Neural cell (in vitro differentiated cells): ENCODE data around the gene RPS6KC1. TPM values are rescaled to one million over a fixed set of nuclear protein-coding genes. Genes with fewer than 3 reads are reported as not detected.

ENCODE experiments used
- H2AFZ ChIP-seq: fragments of 200-600, 300-800 bp; sonication (generic), shearing (Covaris generic); 2 replicates; pipeline ENCODE4 v1.6.0; 2014; ENCODE audit warnings: low read depth, mild to moderate bottlenecking, antibody characterized with exemption, low read length, moderate library complexity
- H3F3A ChIP-seq: fragments of 200-600 bp; shearing (Covaris generic); 2 replicates; pipeline ENCODE4 v1.6.1; 2016; ENCODE audit warnings: mild to moderate bottlenecking, moderate library complexity, mixed read lengths, antibody characterized with exemption, low read length; ENCODE audit not compliant: insufficient read depth, poor library complexity, severe bottlenecking
- H3K27ac ChIP-seq: fragments of 200-600, 300-800 bp; sonication (generic), shearing (Covaris generic); 2 replicates; pipeline ENCODE4 v1.5.1; 2014; ENCODE audit warnings: mild to moderate bottlenecking, low read length, moderate library complexity
- H3K27me3 ChIP-seq: fragments of 300-800, 200-600 bp; sonication (generic), shearing (Covaris generic); 2 replicates; pipeline ENCODE4 v1.6.0; 2014; ENCODE audit warnings: mild to moderate bottlenecking, low read depth, low read length, moderate library complexity; ENCODE audit not compliant: insufficient read depth
- H3K36me3 ChIP-seq: fragments of 300-800, 200-600 bp; sonication (generic), shearing (Covaris generic); 2 replicates; pipeline ENCODE4 v1.5.1; 2014; ENCODE audit warnings: mild to moderate bottlenecking, antibody characterized with exemption, low read length, moderate library complexity; ENCODE audit not compliant: insufficient read depth
- H3K4me2 ChIP-seq: fragments of 300-800, 200-600 bp; sonication (generic), shearing (Covaris generic); 2 replicates; pipeline ENCODE4 v1.6.0; 2014; ENCODE audit warnings: mild to moderate bottlenecking, low read length
- H3K4me3 ChIP-seq: fragments of 300-800, 200-600 bp; sonication (generic), shearing (Covaris generic); 2 replicates; pipeline ENCODE4 v1.5.1; 2014; ENCODE audit warnings: mild to moderate bottlenecking, low read length, moderate library complexity
- H3K79me2 ChIP-seq: fragments of 200-600 bp; shearing (Covaris generic); replicated peaks from 2 replicates; pipeline ENCODE4 v1.6.0; 2014; ENCODE audit warnings: mild to moderate bottlenecking, low read length, moderate library complexity; ENCODE audit not compliant: insufficient read depth
- H3K9ac ChIP-seq: fragments of 300-800, 200-600 bp; sonication (generic), shearing (Covaris generic); 2 replicates; pipeline ENCODE4 v1.6.1; 2016; ENCODE audit warnings: mild to moderate bottlenecking, low read length, mixed read lengths
- H3K9me2 ChIP-seq: fragments of 200-600 bp; shearing (Covaris generic); 2 replicates; pipeline ENCODE4 v1.6.1; 2016; ENCODE audit warnings: mild to moderate bottlenecking, low read length, mixed read lengths; ENCODE audit not compliant: insufficient read depth
- H3K9me3 ChIP-seq: fragments of 200-600, 300-800 bp; sonication (generic), shearing (Covaris generic); 2 replicates; pipeline ENCODE4 v1.6.1; 2016; ENCODE audit warnings: mild to moderate bottlenecking, mixed run types, low read length, moderate library complexity, mixed read lengths
- H4K20me1 ChIP-seq: fragments of 200-600 bp; shearing (Covaris generic); 2 replicates; pipeline ENCODE4 v1.6.1; 2016; ENCODE audit warnings: mild to moderate bottlenecking, mixed run types; ENCODE audit not compliant: insufficient read depth
- EP300 ChIP-seq: fragments of 450-650 bp; conservative IDR thresholded peaks from 2 replicates; pipeline ENCODE4 v1.6.1; 2014; ENCODE audit warnings: antibody characterized with exemption, mild to moderate bottlenecking, moderate library complexity; ENCODE audit not compliant: poor library complexity, severe bottlenecking
- EZH2 ChIP-seq: fragments of 200-600, 300-800 bp; shearing (Covaris generic), sonication (generic); IDR thresholded peaks from 2 replicates; pipeline ENCODE4 v1.6.1; 2014; ENCODE audit warnings: antibody characterized with exemption, low read length, borderline replicate concordance, mild to moderate bottlenecking; ENCODE audit not compliant: insufficient read depth, poor library complexity, severe bottlenecking
- MXI1 ChIP-seq: fragments of 450-650 bp; conservative IDR thresholded peaks from 2 replicates; pipeline ENCODE4 v1.6.1; 2014; ENCODE audit warnings: antibody characterized with exemption, mild to moderate bottlenecking; ENCODE audit not compliant: poor library complexity, severe bottlenecking
- POLR2AphosphoS5 ChIP-seq: IDR thresholded peaks from 2 replicates; pipeline ENCODE4 v1.6.1; 2012
- RAD21 ChIP-seq: fragments of 450-650 bp; conservative IDR thresholded peaks from 2 replicates; pipeline ENCODE4 v1.6.1; 2014; ENCODE audit warnings: antibody characterized with exemption, mild to moderate bottlenecking, moderate library complexity
- SMC3 ChIP-seq: fragments of 450-650 bp; conservative IDR thresholded peaks from 2 replicates; pipeline ENCODE4 v1.6.1; 2014; ENCODE audit warnings: antibody characterized with exemption, mild to moderate bottlenecking, moderate library complexity; ENCODE audit not compliant: poor library complexity
- TAF1 ChIP-seq: IDR thresholded peaks from 2 replicates; pipeline ENCODE4 v1.6.1; 2012; ENCODE audit warnings: low read depth
- polyA plus RNA-seq: library from polyadenylated mRNA; depleted of rRNA; stranded (reverse); fragments of >200 nt; gene quantifications from 2 replicates; pipeline ENCODE4 v1.2.3, GENCODE V29; 2014
- TF ChIP-seq, protein P1 (sequence below): IDR thresholded peaks from 2 replicates; pipeline ENCODE4 v1.6.1; 2012; ENCODE audit warnings: borderline replicate concordance
- TF ChIP-seq, protein P2 (sequence below): fragments of 450-650 bp; IDR thresholded peaks from 2 replicates; pipeline ENCODE4 v1.5.1; 2014; ENCODE audit warnings: antibody characterized with exemption, mild to moderate bottlenecking, moderate library complexity; ENCODE audit not compliant: poor library complexity, severe bottlenecking

The RPS6KC1 gene
- polyA plus RNA-seq, 1 donor from 2014 or later = 28.1 TPM

DNA sequence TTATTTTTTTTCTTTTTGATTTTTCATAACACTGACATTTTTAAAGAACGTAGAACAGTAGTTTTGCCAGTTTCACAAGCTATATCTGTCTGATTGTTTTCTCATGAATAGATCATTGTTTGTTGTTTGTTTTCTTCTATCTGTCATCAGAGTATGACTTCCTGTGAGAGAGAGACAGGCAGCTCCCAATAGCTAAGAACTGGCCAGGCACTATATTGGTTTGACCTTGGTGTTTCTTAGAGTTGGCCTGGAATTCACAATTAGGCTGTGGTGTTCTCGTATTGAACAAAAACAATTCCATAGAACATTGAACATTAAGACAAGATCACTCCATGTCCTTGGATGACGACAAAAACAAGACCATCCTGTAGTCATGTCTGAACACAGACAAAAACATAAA lies 43.4 kb downstream of the RPS6KC1 start:
- Histone ChIP-seq H3K36me3 (no peaks in the 10 kb centered on the region), H3K4me2 (no peak overlapping the region), H3K27me3 (no peaks in the 10 kb centered on the region), H3K9ac (no peak overlapping the region), H3K9me3 (no peaks in the 10 kb centered on the region), H3K9me2 (no peaks in the 10 kb centered on the region), H2AFZ (no peak overlapping the region), H4K20me1 (no peaks in the 10 kb centered on the region), H3K27ac (no peak overlapping the region), H3K79me2 (no peaks in the 10 kb centered on the region), H3K4me3 (no peak overlapping the region), H3F3A (no peaks in the 10 kb centered on the region)
- no peak for TF ChIP-seq MXI1
- TF ChIP-seq EZH2 = no peak
- TF ChIP-seq EP300 = no peak
- TF ChIP-seq RAD21 = no peak
- TF ChIP-seq, protein P1, sequence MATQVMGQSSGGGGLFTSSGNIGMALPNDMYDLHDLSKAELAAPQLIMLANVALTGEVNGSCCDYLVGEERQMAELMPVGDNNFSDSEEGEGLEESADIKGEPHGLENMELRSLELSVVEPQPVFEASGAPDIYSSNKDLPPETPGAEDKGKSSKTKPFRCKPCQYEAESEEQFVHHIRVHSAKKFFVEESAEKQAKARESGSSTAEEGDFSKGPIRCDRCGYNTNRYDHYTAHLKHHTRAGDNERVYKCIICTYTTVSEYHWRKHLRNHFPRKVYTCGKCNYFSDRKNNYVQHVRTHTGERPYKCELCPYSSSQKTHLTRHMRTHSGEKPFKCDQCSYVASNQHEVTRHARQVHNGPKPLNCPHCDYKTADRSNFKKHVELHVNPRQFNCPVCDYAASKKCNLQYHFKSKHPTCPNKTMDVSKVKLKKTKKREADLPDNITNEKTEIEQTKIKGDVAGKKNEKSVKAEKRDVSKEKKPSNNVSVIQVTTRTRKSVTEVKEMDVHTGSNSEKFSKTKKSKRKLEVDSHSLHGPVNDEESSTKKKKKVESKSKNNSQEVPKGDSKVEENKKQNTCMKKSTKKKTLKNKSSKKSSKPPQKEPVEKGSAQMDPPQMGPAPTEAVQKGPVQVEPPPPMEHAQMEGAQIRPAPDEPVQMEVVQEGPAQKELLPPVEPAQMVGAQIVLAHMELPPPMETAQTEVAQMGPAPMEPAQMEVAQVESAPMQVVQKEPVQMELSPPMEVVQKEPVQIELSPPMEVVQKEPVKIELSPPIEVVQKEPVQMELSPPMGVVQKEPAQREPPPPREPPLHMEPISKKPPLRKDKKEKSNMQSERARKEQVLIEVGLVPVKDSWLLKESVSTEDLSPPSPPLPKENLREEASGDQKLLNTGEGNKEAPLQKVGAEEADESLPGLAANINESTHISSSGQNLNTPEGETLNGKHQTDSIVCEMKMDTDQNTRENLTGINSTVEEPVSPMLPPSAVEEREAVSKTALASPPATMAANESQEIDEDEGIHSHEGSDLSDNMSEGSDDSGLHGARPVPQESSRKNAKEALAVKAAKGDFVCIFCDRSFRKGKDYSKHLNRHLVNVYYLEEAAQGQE = no peak
- no peak for TF ChIP-seq TAF1
- TF ChIP-seq, protein P2, sequence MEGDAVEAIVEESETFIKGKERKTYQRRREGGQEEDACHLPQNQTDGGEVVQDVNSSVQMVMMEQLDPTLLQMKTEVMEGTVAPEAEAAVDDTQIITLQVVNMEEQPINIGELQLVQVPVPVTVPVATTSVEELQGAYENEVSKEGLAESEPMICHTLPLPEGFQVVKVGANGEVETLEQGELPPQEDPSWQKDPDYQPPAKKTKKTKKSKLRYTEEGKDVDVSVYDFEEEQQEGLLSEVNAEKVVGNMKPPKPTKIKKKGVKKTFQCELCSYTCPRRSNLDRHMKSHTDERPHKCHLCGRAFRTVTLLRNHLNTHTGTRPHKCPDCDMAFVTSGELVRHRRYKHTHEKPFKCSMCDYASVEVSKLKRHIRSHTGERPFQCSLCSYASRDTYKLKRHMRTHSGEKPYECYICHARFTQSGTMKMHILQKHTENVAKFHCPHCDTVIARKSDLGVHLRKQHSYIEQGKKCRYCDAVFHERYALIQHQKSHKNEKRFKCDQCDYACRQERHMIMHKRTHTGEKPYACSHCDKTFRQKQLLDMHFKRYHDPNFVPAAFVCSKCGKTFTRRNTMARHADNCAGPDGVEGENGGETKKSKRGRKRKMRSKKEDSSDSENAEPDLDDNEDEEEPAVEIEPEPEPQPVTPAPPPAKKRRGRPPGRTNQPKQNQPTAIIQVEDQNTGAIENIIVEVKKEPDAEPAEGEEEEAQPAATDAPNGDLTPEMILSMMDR = no peak
- no peak for TF ChIP-seq POLR2AphosphoS5
- no peak for TF ChIP-seq SMC3

DNA sequence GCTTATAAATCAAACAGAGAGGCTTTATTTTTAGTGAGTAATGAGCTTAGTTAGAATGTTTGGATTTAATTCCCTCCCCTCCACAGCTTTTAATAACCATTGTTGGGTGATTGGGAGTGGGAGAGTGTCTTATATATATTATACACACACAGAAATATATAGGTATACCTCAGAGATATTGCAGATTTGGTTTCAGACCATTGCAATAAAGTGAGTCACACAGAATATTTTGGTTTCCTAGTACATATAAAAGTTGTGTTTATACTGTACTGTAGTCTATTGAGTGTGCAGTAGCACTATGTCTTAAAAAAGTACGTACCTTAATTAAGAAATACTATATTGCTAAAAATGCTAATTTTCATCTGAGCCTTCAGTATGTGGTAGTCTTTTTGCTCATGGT lies 44.4 kb downstream of the RPS6KC1 start:
- TF ChIP-seq TAF1 (no peak), POLR2AphosphoS5 (no peak), RAD21 (no peak), EZH2 (no peak), EP300 (no peak), MXI1 (no peak), SMC3 (no peak)
- TF ChIP-seq, protein P1 = no peak
- TF ChIP-seq, protein P2 = no peak
- Histone ChIP-seq H3K4me2 (no peak overlapping the region), H3K9me2 (no peaks in the 10 kb centered on the region), H3K9ac (no peak overlapping the region), H3K36me3 (no peaks in the 10 kb centered on the region), H3F3A (no peaks in the 10 kb centered on the region), H3K27me3 (no peaks in the 10 kb centered on the region), H3K79me2 (no peaks in the 10 kb centered on the region), H4K20me1 (no peaks in the 10 kb centered on the region), H3K27ac (no peak overlapping the region), H3K9me3 (no peaks in the 10 kb centered on the region), H2AFZ (no peak overlapping the region), H3K4me3 (no peak overlapping the region)
